GM19099 (cell line): ENCODE results near the gene DEFB129.

Source experiments
- POLR2A ChIP-seq: IDR thresholded peaks from 3 replicates; pipeline ENCODE4 v1.6.1; 2011; ENCODE audit warnings: low read depth; ENCODE audit not compliant: insufficient read length; ENCODE audit errors: extremely low read depth

DEFB129 gene

GRCh38 chr20:275791-276190, 48.7 kb downstream of the DEFB129 start:
- no peak for TF ChIP-seq POLR2A

- TF ChIP-seq POLR2A, result no peak
Observed at GRCh38 chr20:276620-277495, 49.8 kb downstream of the DEFB129 start.

- TF ChIP-seq POLR2A, result no peak
Observed at GRCh38 chr20:277496-277781, 50.4 kb downstream of the DEFB129 start.

- TF ChIP-seq POLR2A, result no peak
Observed at GRCh38 chr20:278181-278580, 51.1 kb downstream of the DEFB129 start.

- no peak for TF ChIP-seq POLR2A
Observed at GRCh38 chr20:278607-279571, 51.8 kb downstream of the DEFB129 start.
